Lower leg skin (tissue), 3 donors: ENCODE data around the gene CILP.

Experiments
- CTCF ChIP-seq, 3 donors: fragments of 450-650 bp; IDR thresholded peaks; one replicate each; pipeline ENCODE4 v1.5.1; 2016; ENCODE audit warnings: antibody characterized with exemption in 3 of 3, mild to moderate bottlenecking in 3 of 3, moderate library complexity in 2 of 3
- POLR2A ChIP-seq, 2 donors: fragments of 450-650 bp; IDR thresholded peaks; one replicate each; pipeline ENCODE4 v1.6.1; 2016 to 2017; ENCODE audit warnings: antibody characterized with exemption in 2 of 2, mild to moderate bottlenecking in 1 of 2, moderate library complexity in 1 of 2

- TF ChIP-seq CTCF (IDR thresholded peaks at IDR 0.05) (no peak), POLR2A (IDR thresholded peaks at IDR 0.05) (no peak)
Measured at GRCh38 chr15:65255486-65256140, 44.3 kb upstream of the CILP start.
